HuH-7.5 (cell line): ENCODE measurements around the gene ALG13.
"Not testable (repeated sequence)": the region's sequence is repeated elsewhere in the genome, so short reads cannot be mapped to it uniquely, and the experiment has no call there.

Experiments used
- DNase-seq: peaks from one replicate; pipeline ENCODE4 v3.0.0; 2011; ENCODE audit warnings: low spot score

ALG13 gene

GRCh38 chrX:111680988-111681779 lies at the start of gene ALG13:
TSS of gene ALG13 (plus strand) at chrX:111681170. CDS start at chrX:111681219, 49 bp downstream.
- peak; percentile 48 for DNase-seq

- no peak for DNase-seq
These were observed 45.9 kb upstream of the ALG13 start for GRCh38 chrX:111634823-111635729.

- no peak for DNase-seq
These were observed 39.0 kb upstream of the ALG13 start for GRCh38 chrX:111641969-111642368.

GRCh38 chrX:111645165-111645564 lies 35.8 kb upstream of the ALG13 start:
- not testable (repeated sequence) for DNase-seq

GRCh38 chrX:111645607-111646006 lies 35.4 kb upstream of the ALG13 start:
- no peak for DNase-seq

- no peak for DNase-seq
These were observed 34.5 kb upstream of the ALG13 start for GRCh38 chrX:111646515-111646914.

- DNase-seq = no peak
These were observed 32.2 kb upstream of the ALG13 start for GRCh38 chrX:111648802-111649201.

GRCh38 chrX:111649638-111650037 lies 31.3 kb upstream of the ALG13 start:
- DNase-seq = no peak

GRCh38 chrX:111650845-111651244 lies 30.1 kb upstream of the ALG13 start:
- DNase-seq = no peak

- no peak for DNase-seq
These were observed 28.3 kb upstream of the ALG13 start for GRCh38 chrX:111652719-111653118.

GRCh38 chrX:111661241-111661640 lies 19.7 kb upstream of the ALG13 start:
- no peak for DNase-seq

- DNase-seq = no peak
These were observed 18.7 kb upstream of the ALG13 start for GRCh38 chrX:111662292-111662691.

GRCh38 chrX:111671668-111672067 lies 9.3 kb upstream of the ALG13 start:
- no peak for DNase-seq

GRCh38 chrX:111687305-111687704 lies 6.3 kb downstream of the ALG13 start:
- DNase-seq = no peak

GRCh38 chrX:111695297-111695880 lies 14.4 kb downstream of the ALG13 start:
- DNase-seq = no peak

- no peak for DNase-seq
These were observed 38.6 kb downstream of the ALG13 start for GRCh38 chrX:111719426-111720210.

- no peak for DNase-seq
These were observed 47.1 kb downstream of the ALG13 start for GRCh38 chrX:111728096-111728495.

GRCh38 chrX:111731351-111731750 lies 50.4 kb downstream of the ALG13 start:
- DNase-seq = no peak

GRCh38 chrX:111736571-111736970 lies 55.6 kb downstream of the ALG13 start:
- no peak for DNase-seq

- DNase-seq = no peak
These were observed 61.0 kb downstream of the ALG13 start for GRCh38 chrX:111742018-111742417.

- no peak for DNase-seq
These were observed 62.3 kb downstream of the ALG13 start for GRCh38 chrX:111743316-111743715.

GRCh38 chrX:111756486-111756885 lies 75.5 kb downstream of the ALG13 start:
- DNase-seq = no peak
